Thyroid gland (tissue), 4 donors: ENCODE measurements around the gene GOLGA1. TPM values are rescaled to one million over a fixed set of nuclear protein-coding genes. Genes with fewer than 3 reads are reported as not detected.

Experiments used
- DNase-seq, 2 donors: peaks; one replicate each; pipeline ENCODE4 v3.0.0-alpha.2; 2019
- H3K27ac ChIP-seq, 3 donors: fragments of 200-600 bp; sonication (generic); 1 replicate in 2 of 3; 2 replicates in 1 of 3; pipeline ENCODE4 v1.5.1; 2016 to 2019; ENCODE audit warnings: mild to moderate bottlenecking in 1 of 3, moderate library complexity in 1 of 3
- H3K27me3 ChIP-seq: fragments of 200-600 bp; sonication (generic); one replicate; pipeline ENCODE4 v1.5.1; 2019
- H3K36me3 ChIP-seq, 2 donors: fragments of 200-600 bp; sonication (generic); one replicate each; pipeline ENCODE4 v1.5.1; 2016 to 2019
- H3K4me1 ChIP-seq, 2 donors: fragments of 200-600 bp; sonication (generic); one replicate each; pipeline ENCODE4 v1.5.1; 2017 to 2019
- H3K4me3 ChIP-seq, 3 donors: fragments of 200-600 bp; sonication (generic); replicated peaks in 1 of 3; 1 replicate in 2 of 3; 2 replicates in 1 of 3; pipeline ENCODE4 v1.5.1; 2016; ENCODE audit warnings: mild to moderate bottlenecking in 1 of 3
- H3K9me3 ChIP-seq: fragments of 200-600 bp; sonication (generic); one replicate; pipeline ENCODE4 v1.5.1; 2017
- POLR2A ChIP-seq, 2 donors: fragments of 450-650 bp; IDR thresholded peaks; one replicate each; pipeline ENCODE4 v1.6.1; 2017; ENCODE audit warnings: antibody characterized with exemption in 2 of 2, mild to moderate bottlenecking in 2 of 2, moderate library complexity in 1 of 2
- WGBS, 2 donors: methylation state at CpG; one replicate each; pipeline ENCODE4 v1.1.5; 2017; 5-methylcytosine and 5-hydroxymethylcytosine counted together
- intact Hi-C: fragments of 100-400 bp; cut with DNase I; formaldehyde crosslinking; loops from one replicate; pipeline ENCODE4 v1.15.1; 2023
- total RNA-seq, 4 donors: library from RNA; depleted of rRNA; stranded (reverse); fragments of >200 nt; gene quantifications; one replicate each; pipeline ENCODE4 v1.2.3, GENCODE V29; 2016
- TF ChIP-seq, protein P1 (sequence below), 6 experiments: fragments of 200-600 bp in 3 of 6; fragments of 450-650 bp in 3 of 6; sonication (generic) in 3 of 6; IDR thresholded peaks; one replicate each; pipeline ENCODE4 v1.5.1; 2016 to 2019; ENCODE audit warnings: antibody characterized with exemption in 6 of 6, mild to moderate bottlenecking in 2 of 6, inconsistent platforms in 1 of 6, moderate library complexity in 1 of 6

GOLGA1 gene
- total RNA-seq, 4 donors from 2014 or later = 15.3 to 27.7 (median 18.6) TPM

DNA sequence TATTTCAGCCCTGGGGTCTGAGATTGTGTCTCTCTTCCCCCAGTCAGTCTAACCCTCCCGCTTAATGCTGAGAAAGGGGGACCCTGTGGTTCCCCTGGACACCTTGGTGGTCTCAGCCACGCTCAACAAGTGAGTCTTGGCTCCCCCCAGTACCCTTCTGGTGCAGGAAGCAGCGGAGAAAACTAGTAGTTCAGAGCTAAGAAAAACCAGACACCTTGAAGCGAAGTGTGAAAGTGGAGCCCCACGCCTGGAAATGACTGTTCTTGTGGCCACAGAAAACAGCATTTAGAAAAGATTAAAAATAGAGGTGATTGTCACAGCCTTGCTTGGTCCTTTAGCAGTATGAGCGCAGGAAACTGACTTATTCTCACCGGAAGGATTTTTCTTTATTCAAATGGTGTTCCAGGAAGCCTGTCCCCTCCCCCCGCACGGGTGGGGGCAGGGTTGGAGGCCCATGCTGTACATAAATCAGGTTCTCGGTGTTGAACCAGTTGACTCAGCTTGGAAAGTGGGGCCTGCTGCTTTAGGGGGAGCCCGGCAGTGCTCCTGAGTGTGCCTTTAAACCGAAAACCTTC lies 70.8 kb downstream of the GOLGA1 start:
- DNase-seq = peak; percentile 44 to 59
- no peak for TF ChIP-seq POLR2A (IDR thresholded peaks at IDR 0.05)
- TF ChIP-seq, protein P1, sequence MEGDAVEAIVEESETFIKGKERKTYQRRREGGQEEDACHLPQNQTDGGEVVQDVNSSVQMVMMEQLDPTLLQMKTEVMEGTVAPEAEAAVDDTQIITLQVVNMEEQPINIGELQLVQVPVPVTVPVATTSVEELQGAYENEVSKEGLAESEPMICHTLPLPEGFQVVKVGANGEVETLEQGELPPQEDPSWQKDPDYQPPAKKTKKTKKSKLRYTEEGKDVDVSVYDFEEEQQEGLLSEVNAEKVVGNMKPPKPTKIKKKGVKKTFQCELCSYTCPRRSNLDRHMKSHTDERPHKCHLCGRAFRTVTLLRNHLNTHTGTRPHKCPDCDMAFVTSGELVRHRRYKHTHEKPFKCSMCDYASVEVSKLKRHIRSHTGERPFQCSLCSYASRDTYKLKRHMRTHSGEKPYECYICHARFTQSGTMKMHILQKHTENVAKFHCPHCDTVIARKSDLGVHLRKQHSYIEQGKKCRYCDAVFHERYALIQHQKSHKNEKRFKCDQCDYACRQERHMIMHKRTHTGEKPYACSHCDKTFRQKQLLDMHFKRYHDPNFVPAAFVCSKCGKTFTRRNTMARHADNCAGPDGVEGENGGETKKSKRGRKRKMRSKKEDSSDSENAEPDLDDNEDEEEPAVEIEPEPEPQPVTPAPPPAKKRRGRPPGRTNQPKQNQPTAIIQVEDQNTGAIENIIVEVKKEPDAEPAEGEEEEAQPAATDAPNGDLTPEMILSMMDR (IDR thresholded peaks at IDR 0.05) = no peak
- peak overlapping the region in 2 of 3 donors; percentile 80 for H3K27ac ChIP-seq
- H3K4me1 ChIP-seq = peaks cover 24 to 46% of the 10 kb centered on the region in 2 donors
- intact Hi-C loops = loop anchor here (10.0 kb wide), 1 partner anchor 275 kb away; the partner anchor contains the start of gene SCAI
- H3K27me3 ChIP-seq = no peaks in the 10 kb centered on the region
- H3K4me3 ChIP-seq = peak overlapping the region; percentile 68 to 87 (median 82)
- peaks cover 3% of the 10 kb centered on the region in 2 donors for H3K36me3 ChIP-seq
- H3K9me3 ChIP-seq = no peaks in the 10 kb centered on the region
- WGBS, 2 donors = 12 to 16% methylated on average over 12 of the region's 12 CpGs

DNA sequence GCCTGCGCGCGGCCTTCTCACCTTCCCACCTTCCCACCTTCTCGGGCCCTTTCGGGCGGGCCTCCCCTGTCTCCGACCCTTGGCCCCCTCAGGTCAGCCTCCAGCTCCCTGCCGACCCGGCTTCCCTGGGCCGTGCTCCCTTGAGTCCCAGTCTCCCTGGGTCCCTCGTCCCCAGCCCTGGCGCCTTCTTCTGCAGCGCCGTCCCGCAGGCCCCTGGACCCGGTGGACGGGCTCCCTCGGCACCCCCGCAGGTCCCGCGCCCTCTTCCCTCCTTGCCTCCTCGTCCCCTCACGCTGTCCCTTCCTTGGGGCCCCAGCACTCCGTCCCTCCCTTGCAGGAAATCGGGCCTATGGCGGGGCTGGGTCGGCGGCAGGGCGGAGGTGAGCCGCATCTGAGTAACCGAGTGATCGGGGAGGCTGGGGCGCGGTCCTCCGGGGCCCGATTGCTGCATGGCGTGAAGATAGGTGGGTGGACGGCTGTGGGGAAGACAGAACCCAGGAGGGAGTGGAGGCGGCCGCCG lies 71.4 kb downstream of the GOLGA1 start:
- DNase-seq = peak in 1 of 2 donors; percentile 27
- no peaks in the 10 kb centered on the region for H3K27me3 ChIP-seq
- H3K9me3 ChIP-seq = no peaks in the 10 kb centered on the region
- intact Hi-C loops = no loop called here
- H3K27ac ChIP-seq = peak overlapping the region; percentile 35 to 80 (median 80)
- WGBS, 2 donors = 0 to 1% methylated on average over 24 to 34 of the region's 41 CpGs
- TF ChIP-seq, protein P1 (IDR thresholded peaks at IDR 0.05) = no peak
- no peak for TF ChIP-seq POLR2A (IDR thresholded peaks at IDR 0.05)
- H3K4me1 ChIP-seq = peaks cover 24 to 46% of the 10 kb centered on the region in 2 donors
- H3K4me3 ChIP-seq = peak overlapping the region; percentile 68 to 87 (median 82)
- H3K36me3 ChIP-seq = no peaks in the 10 kb centered on the region

DNA sequence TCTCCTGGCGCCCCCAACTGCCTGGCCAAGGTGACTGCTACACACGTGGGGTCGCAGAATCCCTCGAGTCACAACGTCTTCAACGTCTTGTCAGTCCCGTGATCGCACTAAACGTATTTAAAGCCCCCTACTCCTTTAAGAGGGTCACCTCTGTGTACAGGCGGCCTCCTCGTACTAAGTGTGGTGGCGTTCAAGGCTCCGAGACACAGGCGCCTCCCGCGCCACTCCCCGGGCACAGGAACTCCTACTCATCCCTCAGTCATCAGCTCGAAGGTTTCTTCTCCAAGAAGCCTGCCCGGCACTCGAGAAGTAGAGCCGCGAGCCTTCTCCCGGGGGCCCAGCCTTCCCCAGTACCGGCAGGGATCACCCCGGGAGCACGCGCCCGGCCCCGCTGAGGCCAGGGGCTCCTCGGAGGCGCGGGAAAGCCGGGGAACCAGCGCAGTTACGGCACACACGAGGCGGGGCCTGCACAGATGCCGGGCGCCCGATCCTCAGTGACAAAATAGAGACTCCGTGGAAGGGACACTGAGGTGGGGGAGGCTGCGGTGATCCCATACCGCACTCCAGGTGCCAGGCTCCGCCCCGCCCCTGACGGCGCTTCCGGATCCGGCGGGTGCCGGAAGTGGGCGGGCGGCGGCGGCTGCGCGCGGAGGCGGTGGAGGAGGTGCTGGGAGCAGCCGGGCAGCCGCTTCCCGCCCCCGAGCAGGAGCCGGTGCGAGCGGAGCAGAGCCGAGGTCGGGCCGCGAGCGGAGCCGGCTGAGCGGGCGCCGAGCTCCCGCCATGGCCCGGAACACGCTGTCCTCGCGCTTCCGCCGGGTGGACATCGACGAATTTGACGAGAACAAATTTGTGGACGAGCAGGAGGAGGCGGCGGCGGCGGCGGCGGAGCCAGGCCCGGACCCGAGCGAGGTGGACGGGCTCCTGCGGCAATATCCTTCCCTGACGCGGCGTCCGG lies 72.1 kb downstream of the GOLGA1 start:
- H3K9me3 ChIP-seq = no peaks in the 10 kb centered on the region
- intact Hi-C loops = no loop called here
- peak; percentile 86 for DNase-seq
- peak overlapping the region; percentile 68 to 87 (median 82) for H3K4me3 ChIP-seq
- no peaks in the 10 kb centered on the region for H3K36me3 ChIP-seq
- 0 to 1% methylated on average over 20 to 31 of the region's 101 CpGs for WGBS, 2 donors
- H3K27me3 ChIP-seq = no peaks in the 10 kb centered on the region
- H3K4me1 ChIP-seq = peaks cover 24 to 46% of the 10 kb centered on the region in 2 donors
- TF ChIP-seq, protein P1 (IDR thresholded peaks at IDR 0.05) = no peak
- TF ChIP-seq POLR2A (IDR thresholded peaks at IDR 0.05) = peak; percentile 29 to 94
- H3K27ac ChIP-seq = peak overlapping the region; percentile 80 to 81 (median 80)

DNA sequence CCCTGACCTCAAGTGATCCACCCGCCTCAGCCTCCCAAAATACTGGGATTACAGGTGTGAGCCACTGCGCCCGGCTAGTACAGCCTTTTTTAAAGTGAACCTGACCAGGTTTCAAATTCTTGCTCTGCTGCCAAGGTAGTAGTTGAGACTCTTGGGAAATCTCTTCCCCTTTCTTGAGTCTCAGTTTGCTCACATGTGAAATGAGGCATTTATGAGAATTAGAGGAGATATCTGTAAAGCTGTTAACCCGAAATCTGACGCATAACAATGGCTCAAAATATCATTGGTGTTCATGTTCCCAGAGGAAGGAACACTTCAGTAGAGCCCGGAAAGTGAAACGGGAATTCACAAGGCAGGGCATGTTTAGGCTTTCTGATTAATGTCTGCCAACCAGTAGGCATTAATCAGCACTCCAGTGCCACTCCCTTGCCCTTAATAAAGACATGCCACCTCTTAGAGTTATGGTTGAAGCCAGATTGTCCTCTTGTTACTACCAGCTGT lies 77.5 kb downstream of the GOLGA1 start:
- DNase-seq = peak; percentile 39 to 54
- no peak overlapping the region for H3K4me3 ChIP-seq
- 48 to 49% methylated on average over 7 of the region's 7 CpGs for whole genome bisulfite sequencing, 2 donors
- H3K4me1 ChIP-seq = peaks cover 16 to 40% of the 10 kb centered on the region in 2 donors
- H3K36me3 ChIP-seq = peaks cover 16 to 20% of the 10 kb centered on the region in 2 donors
- intact Hi-C loops = no loop called here
- H3K27ac ChIP-seq = peak overlapping the region; percentile 58 to 92 (median 71)
- TF ChIP-seq, protein P1 (IDR thresholded peaks at IDR 0.05) = no peak
- TF ChIP-seq POLR2A (IDR thresholded peaks at IDR 0.05) = no peak
- H3K9me3 ChIP-seq = no peaks in the 10 kb centered on the region
- H3K27me3 ChIP-seq = no peaks in the 10 kb centered on the region
